Right atrium auricular region (tissue), 2 donors: ENCODE data around the gene SCP2. TPM values are rescaled to one million over a fixed set of nuclear protein-coding genes. Genes with fewer than 3 reads are reported as not detected.

ENCODE experiments used
- DNase-seq: peaks from one replicate; pipeline ENCODE4 v3.0.0-alpha.2; 2019; ENCODE audit warnings: low spot score
- H3K27ac ChIP-seq, 2 donors: fragments of 200-600 bp; sonication (generic); 1 replicate in 1 of 2; 2 replicates in 1 of 2; pipeline ENCODE4 v1.5.1; 2016 to 2019
- H3K27me3 ChIP-seq, 2 donors: fragments of 200-600 bp; sonication (generic); one replicate each; pipeline versions ENCODE4 v1.5.1 to v1.6.0; 2017 to 2019
- H3K36me3 ChIP-seq: fragments of 200-600 bp; sonication (generic); one replicate; pipeline ENCODE4 v1.5.1; 2016
- H3K4me1 ChIP-seq, 2 donors: fragments of 200-600 bp; sonication (generic); one replicate each; pipeline versions ENCODE4 v1.5.1 to v1.6.0; 2017 to 2019
- H3K4me3 ChIP-seq, 2 donors: fragments of 200-600 bp; sonication (generic); 1 replicate in 1 of 2; 2 replicates in 1 of 2; pipeline ENCODE4 v1.5.1; 2017 to 2019; ENCODE audit warnings: mild to moderate bottlenecking in 1 of 2, moderate library complexity in 1 of 2
- H3K9me3 ChIP-seq, 2 donors: fragments of 200-600 bp; sonication (generic); one replicate each; pipeline ENCODE4 v1.5.1; 2019
- CTCF ChIP-seq, 2 donors: fragments of 200-600 bp; sonication (generic); IDR thresholded peaks; one replicate each; pipeline ENCODE4 v1.5.1; 2019; ENCODE audit warnings: antibody characterized with exemption in 2 of 2
- total RNA-seq, 2 donors: library from RNA; depleted of rRNA; stranded (reverse); fragments of >200 nt; gene quantifications; one replicate each; pipeline ENCODE4 v1.1.0, GENCODE V29; 2016

Gene SCP2
- total RNA-seq, 2 donors from 2014 or later, result 67.1 to 163 TPM

DNA sequence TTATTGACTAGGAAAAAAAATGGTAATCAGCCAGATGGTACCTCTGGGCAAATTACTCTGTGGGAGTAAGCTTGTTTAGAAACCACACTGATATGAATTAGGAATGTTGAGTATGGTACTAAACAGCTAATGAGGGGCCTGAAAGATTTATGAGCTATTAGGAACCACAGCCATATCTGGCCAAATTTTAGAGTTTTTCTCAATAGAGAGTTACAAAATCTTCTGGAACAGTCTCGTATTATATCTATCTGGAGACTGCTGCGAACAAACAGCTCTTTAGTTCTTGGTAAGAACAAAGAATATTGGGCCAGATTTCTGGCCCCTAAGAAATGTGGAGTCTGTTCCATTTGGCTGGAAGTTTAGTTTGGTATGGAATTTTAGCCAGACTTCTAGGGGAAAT, 130.1 kb downstream of the SCP2 start:
- Histone ChIP-seq H3K4me3 (no peak overlapping the region), H3K27ac (peak overlapping the region; percentile 32 to 55), H3K36me3 (no peaks in the 10 kb centered on the region), H3K27me3 (no peaks in the 10 kb centered on the region), H3K4me1 (peaks cover 0 to 37% of the 10 kb centered on the region in 2 donors), H3K9me3 (no peaks in the 10 kb centered on the region)
- TF ChIP-seq CTCF (IDR thresholded peaks at IDR 0.05), result no peak
- no peak for DNase-seq

- Histone ChIP-seq H3K9me3 (no peaks in the 10 kb centered on the region), H3K4me3 (no peak overlapping the region), H3K27me3 (no peaks in the 10 kb centered on the region), H3K4me1 (peaks cover 0 to 46% of the 10 kb centered on the region in 2 donors), H3K36me3 (no peaks in the 10 kb centered on the region), H3K27ac (peak overlapping the region; percentile 69 to 72)
- peak; percentile 69 for DNase-seq
- no peak for TF ChIP-seq CTCF (IDR thresholded peaks at IDR 0.05)
Measured at GRCh38 chr1:53060579-53060978, 133.5 kb downstream of the SCP2 start.

GRCh38 chr1:53061123-53061858, 134.2 kb downstream of the SCP2 start:
- TF ChIP-seq CTCF (IDR thresholded peaks at IDR 0.05), result no peak
- no peaks in the 10 kb centered on the region for H3K9me3 ChIP-seq
- H3K36me3 ChIP-seq, result no peaks in the 10 kb centered on the region
- H3K27ac ChIP-seq, result peak overlapping the region; percentile 69 to 72
- peak overlapping the region; percentile 63 to 68 for H3K4me3 ChIP-seq
- H3K27me3 ChIP-seq, result no peaks in the 10 kb centered on the region
- H3K4me1 ChIP-seq, result peaks cover 0 to 48% of the 10 kb centered on the region in 2 donors
- DNase-seq, result peak; percentile 71

DNA sequence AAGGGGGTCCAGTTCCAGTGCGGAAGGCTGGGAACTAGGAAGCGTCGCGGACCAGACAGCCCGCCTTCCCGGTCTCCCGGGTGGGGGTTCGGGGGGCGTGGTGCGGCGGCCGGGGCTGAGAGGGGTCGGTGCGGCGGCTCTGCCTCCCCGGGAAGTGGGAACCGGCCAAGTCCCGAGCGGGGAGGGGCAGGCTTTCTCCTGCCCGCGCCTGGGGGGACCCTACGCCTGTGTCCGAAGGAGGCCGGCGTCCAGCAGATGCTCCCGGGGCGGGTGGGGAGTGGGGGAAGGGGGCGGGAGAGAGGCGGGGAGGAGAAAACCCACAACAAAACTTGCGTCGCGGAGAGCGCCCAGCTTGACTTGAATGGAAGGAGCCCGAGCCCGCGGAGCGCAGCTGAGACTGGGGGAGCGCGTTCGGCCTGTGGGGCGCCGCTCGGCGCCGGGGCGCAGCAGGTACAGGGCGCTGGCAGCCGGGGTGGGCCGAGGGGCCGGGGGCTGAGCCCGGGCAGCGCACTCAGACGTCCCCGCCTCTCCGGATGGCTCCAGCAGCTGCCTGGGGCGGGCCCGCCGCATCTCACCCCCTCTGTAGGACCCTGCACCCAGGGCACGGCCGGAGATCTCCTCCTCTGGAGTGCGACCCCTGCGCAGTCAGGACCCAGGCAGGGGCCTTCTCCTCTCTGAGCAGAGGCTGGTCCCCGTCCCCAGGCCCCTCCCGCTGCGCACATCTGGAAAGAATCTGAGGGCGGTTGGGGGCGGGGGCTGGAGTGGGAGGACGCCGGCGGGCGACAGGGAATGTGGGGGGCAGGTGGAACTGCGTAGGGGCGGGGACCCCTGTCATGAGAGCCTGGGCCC, 135.0 kb downstream of the SCP2 start, which contains the start of gene PODN:
TSS of gene PODN (plus strand) at position 355 of the 849 bp plus-strand sequence. CDS start 7,643 bp downstream, outside the sequence.
- Histone ChIP-seq H3K4me3 (peak within 1 kb of the TSS; percentile 63 to 68), H3K4me1 (peaks cover 0 to 53% of the 10 kb centered on the region in 2 donors), H3K27me3 (no peaks in the 10 kb centered on the region), H3K27ac (peak within 1 kb of the TSS; percentile 69 to 72), H3K36me3 (no peaks in the 10 kb centered on the region), H3K9me3 (no peaks in the 10 kb centered on the region)
- peak; percentile 61 for DNase-seq
- TF ChIP-seq CTCF (IDR thresholded peaks at IDR 0.05), result no peak

- H3K27me3 ChIP-seq, result no peaks in the 10 kb centered on the region
- H3K4me3 ChIP-seq, result peak overlapping the region; percentile 63 to 68
- H3K27ac ChIP-seq, result peak overlapping the region; percentile 69 to 72
- H3K4me1 ChIP-seq, result peaks cover 0 to 48% of the 10 kb centered on the region in 2 donors
- TF ChIP-seq CTCF (IDR thresholded peaks at IDR 0.05), result no peak
- peak; percentile 58 for DNase-seq
- no peaks in the 10 kb centered on the region for H3K36me3 ChIP-seq
- no peaks in the 10 kb centered on the region for H3K9me3 ChIP-seq
Measured at GRCh38 chr1:53062708-53063591, 135.9 kb downstream of the SCP2 start.
